Fibroblast of pulmonary artery (primary cell): ENCODE data around the gene DYNC1LI2.

Source experiments
- DNase-seq: peaks from one replicate; pipeline ENCODE4 v3.0.0-alpha.2; 2010; ENCODE audit warnings: low read depth
- H3K4me3 ChIP-seq: replicated peaks from 2 replicates; pipeline ENCODE4 v1.5.1; 2011; ENCODE audit warnings: low read depth, mild to moderate bottlenecking, control low read depth, low read length, moderate library complexity
- CTCF ChIP-seq: IDR thresholded peaks from 2 replicates; pipeline ENCODE4 v1.5.1; 2011; ENCODE audit warnings: mild to moderate bottlenecking, control low read depth, low read length, inconsistent platforms; ENCODE audit errors: missing control alignments

DYNC1LI2 gene

GRCh38 chr16:66728117-66728787 is 23.2 kb downstream of the DYNC1LI2 start:
- peak; percentile 61 for TF ChIP-seq CTCF
- no peak overlapping the region for H3K4me3 ChIP-seq
- peak; percentile 80 for DNase-seq

GRCh38 chr16:66720766-66721165 is 30.6 kb downstream of the DYNC1LI2 start:
- H3K4me3 ChIP-seq, result no peak overlapping the region
- no peak for TF ChIP-seq CTCF
- DNase-seq, result no peak

- no peak for TF ChIP-seq CTCF
- no peak overlapping the region for H3K4me3 ChIP-seq
Measured at GRCh38 chr16:66719246-66719645, 32.2 kb downstream of the DYNC1LI2 start.

GRCh38 chr16:66717776-66718175 is 33.6 kb downstream of the DYNC1LI2 start:
- TF ChIP-seq CTCF, result no peak
- DNase-seq, result no peak
- H3K4me3 ChIP-seq, result no peak overlapping the region

More at GRCh38 chr16:66719246-66719645, 32.2 kb downstream of the DYNC1LI2 start:
- no peak for DNase-seq

- no peak overlapping the region for H3K4me3 ChIP-seq
- peak; percentile 81 for TF ChIP-seq CTCF
- peak; percentile 64 for DNase-seq
Measured at GRCh38 chr16:66717112-66717675, 34.2 kb downstream of the DYNC1LI2 start.

GRCh38 chr16:66714654-66715307 is 36.6 kb downstream of the DYNC1LI2 start:
- no peak for DNase-seq
- no peak for TF ChIP-seq CTCF
- H3K4me3 ChIP-seq, result no peak overlapping the region

GRCh38 chr16:66714062-66714461 is 37.3 kb downstream of the DYNC1LI2 start:
- no peak for TF ChIP-seq CTCF
- H3K4me3 ChIP-seq, result no peak overlapping the region
- DNase-seq, result no peak
